Adrenal gland (tissue), 12 donors: Measurements from ENCODE around the gene DHDH. TPM values are rescaled to one million over a fixed set of nuclear protein-coding genes. Genes with fewer than 3 reads are reported as not detected.

ENCODE experiments used
- DNase-seq, 7 donors: peaks; one replicate each; pipeline ENCODE4 v3.0.0-alpha.2; 2019 to 2020
- H3K27ac ChIP-seq, 5 donors: fragments of 200-600 bp; sonication (generic) in 4 of 5; 1 replicate in 3 of 5; 2 replicates in 2 of 5; pipeline versions ENCODE4 v1.5.1 to v1.8.0; 2016 to 2020; ENCODE audit warnings: mild to moderate bottlenecking in 1 of 5
- H3K27me3 ChIP-seq: fragments of 200-600 bp; 2 replicates; pipeline ENCODE4 v1.8.0; 2021
- H3K36me3 ChIP-seq, 2 donors: fragments of 200-600 bp; replicated peaks in 1 of 2; 1 replicate in 1 of 2; 2 replicates in 1 of 2; pipeline versions ENCODE4 v1.5.1 to v1.8.0; 2018 to 2022
- H3K4me1 ChIP-seq, 2 donors: fragments of 200-600 bp; replicated peaks in 1 of 2; 1 replicate in 1 of 2; 2 replicates in 1 of 2; pipeline versions ENCODE4 v1.5.1 to v1.8.0; 2018 to 2021
- H3K4me3 ChIP-seq, 4 donors: fragments of 200-600 bp; sonication (generic) in 3 of 4; one replicate each; pipeline ENCODE4 v1.5.1; 2016 to 2018
- H3K9me3 ChIP-seq, 3 donors: fragments of 200-600 bp; sonication (generic) in 1 of 3; replicated peaks in 1 of 3; 1 replicate in 2 of 3; 2 replicates in 1 of 3; pipeline versions ENCODE4 v1.5.1 to v1.8.0; 2016 to 2021
- CTCF ChIP-seq, 6 experiments: fragments of 450-650 bp in 4 of 6; fragments of 200-600 bp in 2 of 6; sonication (generic) in 1 of 6; IDR thresholded peaks; 1 replicate in 5 of 6; 2 replicates in 1 of 6; pipeline versions ENCODE4 v1.5.1 to v1.8.0; 2016 to 2021; ENCODE audit warnings: antibody characterized with exemption in 6 of 6, mild to moderate bottlenecking in 2 of 6, moderate library complexity in 1 of 6
- POLR2A ChIP-seq, 2 donors: fragments of 450-650 bp; IDR thresholded peaks; one replicate each; pipeline ENCODE4 v1.6.1; 2017; ENCODE audit warnings: antibody characterized with exemption in 2 of 2, mild to moderate bottlenecking in 2 of 2, moderate library complexity in 1 of 2
- WGBS, 4 donors: extraction: QIAGEN DNeasy Blood & Tissue Kit in 2 of 4; methylation state at CpG; one replicate each; pipeline versions ENCODE4 v1.1.5 to v1.1.7; 2013 to 2017; 5-methylcytosine and 5-hydroxymethylcytosine counted together
- intact Hi-C, 2 donors: fragments of 100-400 bp; cut with DNase I; formaldehyde crosslinking; loops; one replicate each; pipeline versions ENCODE4 v1.14.1 to v1.15.0; 2022 to 2023
- polyA plus RNA-seq, 3 donors: library from polyadenylated mRNA; stranded (reverse); fragments of 200-250 nt in 2 of 3; fragments of 350-450 nt in 1 of 3; fragmentation: Illumina TruSeq in 1 of 3; extraction: RNeasy Lipid Tissue Mini Kit (QIAGEN cat#74804) in 1 of 3; gene quantifications; one replicate each; pipeline ENCODE4 v1.2.3, GENCODE V29; 2013 to 2014
- total RNA-seq, 9 donors: library from RNA; depleted of rRNA in 4 of 9; stranded (reverse); fragments of >200 nt in 4 of 9; fragments of 120-200 nt in 1 of 9; fragmentation: NEBNext Ultra II Directional in 1 of 9; extraction: Animal tissue kit (Norgen Biotek cat#: 25700) in 1 of 9; gene quantifications; one replicate each; pipeline versions ENCODE4 v1.1.0 to v1.2.4, GENCODE V29; 2013 to 2023
- donor health status: healthy with polysubstance abuse.
- donor health status: Bipolar disorder and iron deficiency.
- donor health status: DM: yes; HTN: yes; CAD: no.
- donor health status: DM: no; HTN: no; CAD: no.
- donor health status: DM: no; HTN: no; CAD: no.
- donor health status: DM: yes; HTN: yes; CAD: no.

Gene DHDH
- total and polyA plus RNA-seq, 12 donors = 0.17 to 2.8 (median 0.38) TPM; not detected in 5

GRCh38 chr19:48958006-48958405 lies 24.5 kb downstream of the DHDH start:
- H3K36me3 ChIP-seq = no peaks in the 10 kb centered on the region
- intact Hi-C loops = no loop called here
- H3K9me3 ChIP-seq = no peaks in the 10 kb centered on the region
- DNase-seq = no peak
- no peaks in the 10 kb centered on the region for H3K27me3 ChIP-seq
- H3K4me3 ChIP-seq = no peak overlapping the region
- TF ChIP-seq POLR2A (IDR thresholded peaks at IDR 0.05) (no peak), CTCF (IDR thresholded peaks at IDR 0.05) (no peak)
- H3K4me1 ChIP-seq = peaks cover 0 to 10% of the 10 kb centered on the region in 2 donors
- H3K27ac ChIP-seq = no peak overlapping the region
- 93 to 94% (median 93%) methylated on average over 8 of the region's 8 CpGs for WGBS, 4 donors

- no peak for DNase-seq
- Histone ChIP-seq H3K4me1 (peaks cover 15 to 25% of the 10 kb centered on the region in 2 donors), H3K36me3 (no peaks in the 10 kb centered on the region), H3K27me3 (no peaks in the 10 kb centered on the region), H3K4me3 (no peak overlapping the region), H3K27ac (no peak overlapping the region), H3K9me3 (no peaks in the 10 kb centered on the region)
- no peak for TF ChIP-seq CTCF (IDR thresholded peaks at IDR 0.05)
- no peak for TF ChIP-seq POLR2A (IDR thresholded peaks at IDR 0.05)
- WGBS, 4 donors = 80 to 85% (median 82%) methylated on average over 16 of the region's 16 CpGs
- intact Hi-C loops = loop anchor here in 1 of 2 donors (10.0 kb wide), 1 partner anchor 85 kb away; the partner anchor contains the start of gene PPP1R15A
Observed at GRCh38 chr19:48959341-48960239, 26.1 kb downstream of the DHDH start.

GRCh38 chr19:48961051-48961649 lies 27.7 kb downstream of the DHDH start:
- no peaks in the 10 kb centered on the region for H3K27me3 ChIP-seq
- no peak overlapping the region for H3K27ac ChIP-seq
- H3K9me3 ChIP-seq = no peaks in the 10 kb centered on the region
- H3K36me3 ChIP-seq = peaks cover 0 to 3% of the 10 kb centered on the region in 2 donors
- TF ChIP-seq POLR2A (IDR thresholded peaks at IDR 0.05) (no peak), CTCF (IDR thresholded peaks at IDR 0.05) (no peak)
- H3K4me3 ChIP-seq = no peak overlapping the region
- intact Hi-C loops = loop anchor here in 1 of 2 donors (10.0 kb wide), 1 partner anchor 86 kb away; the partner anchor contains the start of gene PPP1R15A
- DNase-seq = no peak
- 85 to 90% (median 85%) methylated on average over 19 of the region's 19 CpGs for WGBS, 4 donors
- peaks cover 20% of the 10 kb centered on the region in 2 donors for H3K4me1 ChIP-seq

- TF ChIP-seq CTCF (IDR thresholded peaks at IDR 0.05) (no peak), POLR2A (IDR thresholded peaks at IDR 0.05) (no peak)
- peaks cover 0 to 8% of the 10 kb centered on the region in 2 donors for H3K36me3 ChIP-seq
- 81 to 86% (median 85%) methylated on average over 11 to 12 of the region's 12 CpGs for WGBS, 4 donors
- H3K27ac ChIP-seq = peak overlapping the region in 1 of 5 donors; percentile 62
- intact Hi-C loops = loop anchor here in 1 of 2 donors (10.0 kb wide), 1 partner anchor 87 kb away; the partner anchor contains the start of gene PPP1R15A
- H3K4me1 ChIP-seq = peaks cover 25% of the 10 kb centered on the region in 2 donors
- DNase-seq = no peak
- H3K9me3 ChIP-seq = no peaks in the 10 kb centered on the region
- H3K27me3 ChIP-seq = no peaks in the 10 kb centered on the region
- H3K4me3 ChIP-seq = no peak overlapping the region
Observed at GRCh38 chr19:48961673-48962028, 28.2 kb downstream of the DHDH start.
